HG03469 (cell line): ENCODE data around the gene ZFP36L1.

ENCODE experiments used
- ATAC-seq: cut with Tn5 transposase; IDR thresholded peaks from one replicate; pipeline ENCODE4 v1.9.1; 2021; ENCODE audit warnings: mild to moderate bottlenecking, moderate library complexity, moderate number of reproducible peaks; ENCODE audit not compliant: unreplicated experiment

The ZFP36L1 gene

DNA sequence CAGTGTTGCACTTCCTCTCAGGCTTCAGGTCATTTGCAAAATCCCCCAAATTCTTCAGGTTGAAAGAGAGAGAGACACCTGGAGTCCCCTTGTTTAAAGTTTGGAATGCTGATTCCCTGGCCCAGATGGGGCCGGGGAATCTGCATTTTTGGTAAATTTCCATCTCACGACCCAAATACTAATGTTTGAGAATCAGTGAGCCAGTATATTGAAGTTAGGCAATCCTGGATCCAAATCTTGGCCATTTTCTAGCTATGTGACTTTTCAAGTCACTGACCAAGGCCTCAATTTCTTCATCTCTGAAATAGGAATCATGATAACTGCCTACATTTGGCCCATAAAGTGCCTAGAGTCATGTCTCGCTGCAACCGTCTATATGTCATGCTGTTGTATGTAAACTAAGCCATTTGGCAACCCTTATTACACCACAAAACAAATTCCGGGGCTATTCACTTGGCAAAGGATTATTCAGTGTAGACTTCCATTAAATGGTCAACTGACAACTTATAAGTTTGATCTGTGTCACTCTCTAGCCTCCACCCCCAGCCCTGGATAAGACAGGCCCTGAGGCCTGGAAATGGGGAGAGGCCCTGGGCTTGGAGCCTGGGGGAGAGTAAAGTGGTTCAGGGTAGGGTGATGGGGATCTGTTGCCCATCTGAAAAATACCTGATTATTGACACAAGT lies 3.7 kb upstream of the ZFP36L1 start:
- no peak for ATAC-seq

DNA sequence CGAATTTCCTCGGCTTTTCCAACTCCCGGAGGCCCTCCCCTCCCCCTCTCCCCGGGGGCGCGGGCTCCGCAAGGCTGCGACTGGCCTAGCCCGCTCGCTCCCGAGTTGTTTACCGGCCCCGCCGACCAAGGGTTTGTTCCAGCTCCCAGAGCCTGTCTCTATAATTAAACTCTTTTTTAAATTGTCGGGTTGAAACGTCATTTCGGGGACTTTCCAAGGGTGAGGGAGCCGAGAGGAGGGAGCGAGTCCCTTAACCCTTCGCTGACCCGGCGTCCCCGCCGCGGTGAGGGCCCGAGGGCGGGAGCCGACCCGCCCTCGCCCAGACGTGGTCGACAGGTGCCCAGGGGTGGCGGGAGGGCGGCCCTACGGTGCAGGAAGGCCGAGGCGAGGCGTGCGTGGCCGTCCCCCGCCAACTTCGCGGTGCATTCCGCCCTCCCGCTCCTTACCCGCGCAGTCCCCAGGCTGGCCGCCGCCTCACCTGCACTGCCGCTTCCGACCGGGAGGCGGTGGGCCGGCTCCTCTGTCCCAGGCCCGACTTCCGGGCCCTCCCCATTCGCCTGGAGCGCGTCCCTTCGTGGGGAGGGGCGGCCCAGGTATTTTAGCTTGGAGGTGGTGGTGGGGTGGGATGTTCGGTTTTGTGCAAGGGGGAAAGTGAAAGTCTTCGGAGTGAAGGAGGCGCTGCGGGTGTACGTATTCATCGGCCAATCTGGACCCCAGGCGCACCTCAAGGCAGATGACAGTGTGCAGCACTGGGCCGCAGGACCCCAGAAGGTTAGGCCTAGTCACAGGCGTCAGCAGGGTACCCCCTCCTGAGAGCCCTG lies 2.9 kb upstream of the ZFP36L1 start:
- ATAC-seq: no peak

DNA sequence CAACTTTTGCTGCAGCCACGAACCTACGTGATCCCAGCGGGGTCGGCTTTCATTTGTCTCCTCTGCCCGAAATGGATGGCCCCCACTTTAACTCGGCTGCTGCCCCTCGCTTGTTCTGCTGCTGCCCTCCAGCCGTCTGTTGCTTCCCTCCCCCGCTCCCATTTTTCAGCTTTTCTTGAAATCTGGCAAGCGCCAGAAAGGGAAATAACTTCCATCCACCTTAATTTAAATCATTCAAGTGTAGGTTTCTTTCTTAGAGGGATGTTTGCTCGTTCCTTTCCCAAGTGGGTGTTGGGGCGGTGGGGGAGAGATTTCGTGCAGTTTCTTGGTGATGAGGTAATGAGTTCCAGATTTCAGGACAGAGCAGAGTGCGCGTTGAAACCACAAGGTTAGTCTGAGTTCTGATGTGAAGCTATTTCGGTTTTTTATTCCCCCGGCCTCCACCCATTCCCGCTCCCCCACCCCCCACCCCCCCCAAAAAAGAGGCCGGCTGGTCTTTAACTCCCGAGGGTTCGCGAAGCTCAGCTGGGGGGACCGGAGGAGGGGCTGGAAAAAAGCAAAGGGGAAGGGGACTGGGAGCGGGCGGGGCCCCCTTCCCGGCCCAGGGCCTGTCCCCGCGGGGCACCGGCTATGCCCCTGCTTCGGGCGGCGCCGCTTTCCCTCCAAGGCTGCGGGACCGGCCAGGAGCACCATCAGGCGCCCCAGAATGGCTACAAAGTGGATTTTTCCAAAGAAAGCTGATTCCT lies 2.2 kb upstream of the ZFP36L1 start:
- no peak for ATAC-seq

DNA sequence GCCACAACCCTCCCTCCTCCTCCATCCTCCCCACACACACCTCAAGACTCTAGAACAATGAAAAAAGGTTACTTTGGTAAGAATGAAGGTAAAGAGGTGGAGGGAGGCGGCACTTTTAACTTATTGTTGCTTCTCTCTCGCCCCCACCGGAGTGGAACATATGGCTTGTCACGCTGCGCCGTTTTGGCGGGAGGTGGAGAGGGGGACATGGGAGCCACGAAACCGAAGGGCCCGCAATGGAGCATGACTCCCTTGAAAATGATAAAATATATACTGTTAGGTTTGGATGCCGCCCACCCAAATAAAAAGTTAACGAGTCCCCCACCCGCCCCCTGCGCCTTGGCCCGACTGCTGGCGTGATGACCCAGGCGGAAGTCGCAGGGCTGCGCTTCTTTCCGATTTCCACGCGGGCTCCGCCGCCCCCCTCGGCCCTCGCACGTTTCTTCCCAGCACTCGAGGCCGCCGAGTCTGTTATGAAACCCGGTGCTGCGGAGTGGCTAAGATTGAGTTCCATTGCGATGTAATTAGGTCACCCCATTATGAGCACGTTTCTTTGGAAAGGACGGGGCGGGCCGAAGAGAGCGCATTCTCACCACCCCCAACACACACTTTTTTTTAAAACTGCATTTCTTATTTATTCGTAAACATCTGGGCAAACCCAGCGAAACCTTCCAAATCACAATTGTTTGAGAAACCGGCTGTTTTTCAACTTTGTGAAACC lies 1.4 kb upstream of the ZFP36L1 start:
- ATAC-seq: no peak

DNA sequence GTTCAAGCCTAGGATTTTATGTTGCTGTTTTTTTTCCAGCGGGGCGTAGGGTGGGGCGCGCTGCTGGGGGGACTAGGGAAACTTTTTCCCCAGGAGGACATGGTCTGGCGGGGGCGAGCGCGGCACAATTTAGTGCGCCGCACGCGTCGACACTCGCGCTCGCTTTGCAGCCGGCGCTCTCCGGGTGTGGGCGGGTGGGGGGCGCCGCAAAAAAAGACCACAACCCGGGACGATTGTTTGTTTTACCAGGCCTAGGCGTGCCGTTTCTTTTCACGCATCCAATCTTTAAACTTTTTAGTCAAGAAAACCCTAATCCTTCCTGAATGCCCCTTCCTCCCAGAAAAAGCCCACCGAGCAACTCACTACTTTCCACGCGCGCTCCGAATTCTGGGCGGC lies 865 bp upstream of the ZFP36L1 start:
- no peak for ATAC-seq

DNA sequence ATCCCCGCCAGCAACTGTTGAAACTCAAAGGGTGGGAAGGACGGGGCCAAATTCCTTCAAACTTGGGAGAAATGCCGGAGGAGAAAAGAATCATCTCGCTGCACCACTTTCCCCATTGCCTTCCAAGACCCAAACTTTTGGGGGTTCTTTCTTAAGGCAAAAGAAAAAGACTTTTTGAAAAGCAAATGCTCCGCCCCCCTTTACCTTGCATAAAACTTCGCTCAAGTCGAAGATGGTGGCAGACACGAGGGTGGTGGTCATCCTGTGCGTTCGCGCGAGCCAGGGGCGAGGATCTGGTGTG lies 239 bp downstream of the ZFP36L1 start:
- ATAC-seq: no peak

DNA sequence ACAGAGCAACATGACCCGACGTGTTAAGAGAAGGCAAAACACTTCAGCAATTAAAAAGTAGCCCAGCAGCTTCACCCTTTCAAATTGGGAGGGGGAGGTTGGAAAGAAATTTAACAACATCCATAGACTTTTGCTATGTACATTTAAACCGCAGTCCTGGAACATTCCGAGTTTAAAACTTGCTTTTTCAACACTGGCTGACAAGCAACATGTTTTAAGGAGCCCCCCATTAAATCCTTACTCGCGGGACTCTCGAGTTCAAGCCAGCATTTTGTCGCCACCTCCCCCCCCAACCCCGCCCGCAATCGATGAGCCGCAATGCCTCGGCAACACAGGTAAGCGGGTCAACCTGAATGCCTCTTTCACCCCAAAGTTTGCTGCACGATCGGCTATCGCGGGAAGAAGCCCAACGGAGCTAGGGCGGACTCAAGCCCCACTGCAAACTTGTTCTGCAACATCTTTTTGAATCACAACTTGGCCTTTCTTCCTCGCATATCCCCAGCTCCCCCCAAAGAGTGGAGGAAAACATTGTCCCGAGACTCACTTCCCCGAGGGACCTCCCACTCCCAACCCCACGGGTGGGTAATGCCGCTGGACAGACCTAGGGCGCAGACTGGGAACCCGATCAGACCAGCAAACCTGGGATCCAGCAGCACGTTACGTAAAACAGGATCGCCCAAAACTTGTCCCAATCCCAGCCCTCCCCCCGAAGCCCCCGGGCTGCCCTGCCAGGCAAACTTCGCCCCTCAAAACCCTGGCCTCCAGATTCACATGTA lies 777 bp downstream of the ZFP36L1 start:
- ATAC-seq: no peak

DNA sequence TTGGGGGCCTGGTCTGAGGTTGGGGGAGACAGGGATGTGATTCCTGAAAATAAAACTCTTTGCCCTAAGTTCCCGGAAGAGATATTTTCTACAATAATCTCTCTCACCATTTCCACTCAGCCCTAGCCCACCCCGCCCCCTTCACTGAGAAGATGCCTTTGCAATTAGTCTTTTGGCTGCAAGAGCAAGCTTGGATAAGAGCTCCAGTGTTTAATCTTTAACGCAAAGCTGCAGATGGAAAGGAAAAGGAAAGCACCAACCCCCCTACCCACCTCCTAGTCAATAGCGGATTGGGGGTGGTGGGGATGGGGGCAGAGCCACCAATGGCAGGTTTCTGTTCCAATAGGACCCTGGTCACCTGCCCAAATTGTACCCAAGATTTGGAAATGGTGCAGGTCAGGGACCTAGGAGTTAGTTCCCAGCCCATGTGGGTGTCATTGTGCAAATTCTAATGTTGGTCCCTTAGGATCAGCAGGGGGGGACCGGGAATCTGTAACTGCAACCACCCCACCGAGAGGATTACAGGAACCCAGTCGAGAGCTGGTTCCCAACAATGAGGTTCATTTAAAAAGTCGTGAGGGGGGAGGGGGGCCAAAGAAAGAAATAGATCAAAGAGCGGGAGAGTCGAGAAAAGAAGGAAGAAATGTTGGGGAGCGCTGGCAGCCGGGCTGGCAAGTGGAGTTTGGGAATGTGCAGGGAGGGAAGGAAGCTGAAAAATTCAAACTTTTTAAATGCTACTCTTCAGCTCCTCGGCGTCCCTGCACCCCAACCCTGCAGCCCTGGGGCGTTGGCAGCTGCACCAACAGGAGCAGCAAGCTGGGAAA lies 1.6 kb downstream of the ZFP36L1 start:
- no peak for ATAC-seq

DNA sequence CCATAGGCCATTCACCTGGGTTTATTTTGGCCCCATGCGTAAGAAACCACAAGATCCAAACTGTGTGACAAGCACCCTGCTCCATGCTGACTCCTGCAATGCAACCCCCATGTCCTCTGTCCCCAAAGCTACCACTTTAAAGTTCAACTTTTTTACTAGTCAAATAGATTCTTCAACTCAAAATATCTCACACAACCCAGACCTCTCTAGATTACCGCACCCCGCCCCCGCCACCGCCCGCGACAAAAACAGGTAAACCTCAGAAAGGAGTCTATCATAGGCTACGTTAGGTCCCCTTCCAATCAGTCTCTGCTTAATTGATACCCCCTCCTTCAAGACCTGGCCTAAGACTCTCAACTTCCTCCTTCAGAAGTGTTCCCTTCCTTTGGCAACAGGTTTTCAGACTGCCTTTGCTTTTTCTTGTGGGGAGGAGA lies 2.2 kb downstream of the ZFP36L1 start:
- no peak for ATAC-seq

DNA sequence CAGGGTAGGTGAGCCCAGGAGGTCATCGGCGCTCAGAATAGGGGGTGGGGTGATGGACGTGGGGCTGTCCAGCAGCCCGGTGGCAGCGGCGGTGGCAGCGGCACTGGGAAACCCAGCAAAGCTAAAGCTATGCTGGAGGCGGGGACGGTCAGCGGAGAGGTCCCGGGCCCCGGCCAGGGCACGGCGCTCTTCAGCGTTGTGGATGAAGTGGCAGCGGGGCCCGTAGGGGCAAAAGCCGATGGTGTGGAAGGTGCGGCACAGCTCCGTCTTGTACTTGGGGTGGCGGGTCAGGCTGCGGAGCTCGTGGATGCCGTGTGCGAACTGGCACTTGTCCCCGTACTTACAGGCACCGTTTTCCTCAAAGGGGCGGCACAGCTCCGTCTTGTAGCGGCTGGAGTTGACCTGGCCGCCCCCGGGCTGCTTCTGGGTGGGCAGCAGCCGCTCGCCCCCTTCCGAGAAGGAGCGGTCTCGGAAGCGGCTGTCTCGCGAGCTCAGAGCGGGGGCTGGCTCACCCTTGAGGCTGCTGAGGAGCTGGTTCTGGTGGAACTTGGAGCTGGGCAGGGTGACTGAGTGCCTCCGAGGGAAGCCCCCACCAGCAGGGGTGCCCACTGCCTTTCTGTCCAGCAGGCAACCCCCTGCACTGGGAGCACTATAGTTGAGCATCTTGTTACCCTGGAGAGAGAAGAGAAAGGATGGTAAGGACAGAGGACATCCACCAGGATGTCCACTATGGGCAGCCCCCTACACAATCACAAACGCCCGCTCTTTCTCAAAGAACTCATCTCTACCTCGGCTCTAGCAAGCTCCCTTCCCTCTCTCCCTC lies 2.8 kb downstream of the ZFP36L1 start:
- no peak for ATAC-seq

DNA sequence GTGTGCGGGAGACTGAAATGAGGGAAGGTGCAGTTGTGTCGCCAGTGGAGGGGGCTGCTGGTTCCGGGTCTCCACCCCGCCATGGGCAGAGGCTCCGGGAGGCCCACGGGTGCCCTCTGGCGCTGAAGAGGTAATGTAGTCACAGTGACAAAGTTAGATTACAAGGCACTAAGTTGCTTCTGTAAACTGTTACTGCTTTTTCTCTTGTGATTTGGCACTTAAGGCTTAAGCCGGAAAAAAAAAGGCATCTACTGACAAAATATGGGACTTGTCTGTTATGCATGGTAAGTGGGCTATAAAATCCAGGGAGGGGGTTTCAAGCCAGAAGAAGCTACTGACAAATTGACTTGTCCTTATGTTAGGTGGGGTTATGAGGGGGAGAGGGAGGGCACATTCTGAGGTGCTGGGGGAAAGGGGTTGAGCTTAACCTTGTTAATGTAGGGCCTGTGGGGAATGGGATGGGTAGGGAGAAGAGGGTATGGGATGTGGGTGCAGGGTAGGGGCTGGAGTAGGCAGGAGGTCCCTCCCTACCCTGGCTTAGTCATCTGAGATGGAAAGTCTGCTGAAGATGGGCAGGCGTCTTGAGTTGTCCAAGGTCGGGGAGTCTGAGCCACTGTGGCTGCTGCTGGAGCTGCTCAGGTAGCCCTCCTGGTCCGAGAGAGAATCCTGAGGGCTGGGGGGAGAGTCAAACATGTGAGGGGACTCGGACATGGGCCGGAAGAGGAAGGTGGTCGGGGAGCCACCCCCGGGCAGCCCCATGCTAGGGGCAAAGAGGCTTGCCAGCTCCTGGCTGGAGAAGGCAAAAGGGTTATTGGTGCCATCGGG lies 3.7 kb downstream of the ZFP36L1 start:
- ATAC-seq: no peak

DNA sequence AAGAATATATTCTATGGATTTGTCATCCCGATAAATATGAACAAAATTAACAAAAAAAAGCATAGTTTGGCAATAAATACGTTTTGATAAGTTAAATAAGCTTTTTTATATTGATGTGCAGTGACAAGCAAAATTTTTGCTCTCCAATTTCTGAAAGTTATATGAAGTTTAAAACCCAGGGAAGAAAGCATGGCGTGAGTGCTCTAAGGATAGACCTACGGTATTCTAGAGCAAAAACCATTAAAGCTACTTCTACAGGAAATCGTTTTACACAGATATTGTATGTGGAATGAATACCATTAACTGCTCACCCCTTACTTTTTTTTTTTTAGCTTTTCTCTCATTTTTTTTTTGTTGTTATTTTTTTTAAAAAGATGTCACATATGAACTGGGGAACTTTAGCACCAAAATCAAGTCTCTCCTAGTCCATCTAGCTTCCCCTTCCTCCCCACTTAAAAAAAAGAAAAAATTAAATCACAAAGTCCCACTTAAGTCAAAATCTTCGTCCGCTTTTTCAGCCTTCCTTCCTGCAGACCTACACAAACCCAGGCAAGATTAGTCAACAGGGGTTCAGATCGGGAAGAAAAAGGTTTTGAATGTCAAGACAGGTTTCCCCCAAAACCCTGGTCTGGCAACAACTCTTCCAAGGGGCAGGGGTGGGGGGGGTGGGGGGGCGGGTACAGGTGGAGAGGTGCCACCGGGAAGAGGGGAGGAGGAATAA lies 4.4 kb downstream of the ZFP36L1 start:
- ATAC-seq: no peak

DNA sequence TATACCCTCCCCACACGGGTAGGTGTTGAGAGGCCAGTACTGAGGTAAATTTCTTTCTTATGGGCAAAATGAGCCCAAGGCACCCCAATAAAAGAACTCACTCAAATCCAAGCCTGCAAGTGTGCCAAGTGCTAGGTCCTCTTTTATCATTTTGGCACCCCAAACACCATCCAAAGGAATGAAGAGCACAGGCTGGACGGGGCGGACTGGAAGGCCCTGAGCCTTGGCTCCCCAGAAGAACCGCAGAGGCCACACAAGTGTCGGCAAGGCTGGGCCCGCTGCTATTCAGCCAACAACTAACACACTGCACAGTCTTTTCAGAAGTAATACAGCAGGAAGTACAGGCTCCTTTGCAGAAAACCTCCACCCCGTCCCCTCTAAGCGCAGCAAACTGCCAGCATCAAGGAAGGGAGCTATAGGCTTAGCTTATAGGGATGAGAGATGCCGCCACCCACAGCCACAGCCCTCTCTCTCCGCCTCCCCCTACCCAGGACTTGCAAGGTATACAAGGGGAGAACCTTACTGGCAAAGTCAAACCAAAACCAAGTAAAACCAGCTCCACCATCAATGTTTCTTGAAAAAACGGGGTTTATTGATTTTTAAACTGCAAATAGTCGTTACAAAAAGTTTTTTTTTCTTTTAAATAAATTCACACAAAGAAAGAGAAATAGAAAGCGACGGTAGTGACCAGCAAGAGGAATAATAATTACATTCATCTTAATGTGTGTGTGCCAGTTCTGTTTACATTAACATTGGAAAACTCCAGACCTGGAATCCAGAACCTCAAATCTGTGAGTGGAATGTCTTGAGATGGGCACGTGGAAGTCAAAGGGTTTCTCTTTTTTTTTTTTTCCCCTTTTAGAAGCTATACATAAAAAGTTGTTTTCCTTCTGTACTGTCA lies 5.5 kb downstream of the ZFP36L1 start:
- ATAC-seq: no peak

DNA sequence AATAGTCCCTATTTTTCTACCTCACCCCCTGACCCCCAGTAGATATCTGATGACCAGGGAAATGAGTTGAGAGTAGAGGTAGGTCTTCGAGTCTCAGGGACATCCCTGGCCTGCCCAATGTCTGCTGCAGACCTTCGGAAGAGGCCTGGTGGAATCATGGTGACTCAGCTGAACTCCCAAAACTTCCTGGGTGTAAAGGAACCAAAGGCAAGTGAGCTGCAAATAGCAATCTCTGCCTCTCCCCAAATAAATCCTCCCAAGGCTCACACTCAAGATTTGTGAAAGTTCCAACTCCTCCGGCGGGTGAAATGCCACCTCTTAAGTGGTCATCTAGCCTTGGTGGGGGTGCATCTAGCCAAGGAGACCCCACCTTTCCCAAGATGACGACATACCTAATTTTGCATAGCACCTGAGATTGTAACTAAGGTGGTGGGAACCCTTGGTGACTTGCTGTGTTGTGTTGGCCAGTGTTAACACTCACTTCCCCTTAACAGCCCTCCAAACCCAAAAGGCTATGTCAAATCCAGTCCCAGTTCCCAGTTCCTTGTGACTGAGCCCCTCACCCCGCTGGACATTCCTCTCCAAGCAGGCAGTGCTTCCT lies 6.3 kb downstream of the ZFP36L1 start:
- ATAC-seq: no peak

DNA sequence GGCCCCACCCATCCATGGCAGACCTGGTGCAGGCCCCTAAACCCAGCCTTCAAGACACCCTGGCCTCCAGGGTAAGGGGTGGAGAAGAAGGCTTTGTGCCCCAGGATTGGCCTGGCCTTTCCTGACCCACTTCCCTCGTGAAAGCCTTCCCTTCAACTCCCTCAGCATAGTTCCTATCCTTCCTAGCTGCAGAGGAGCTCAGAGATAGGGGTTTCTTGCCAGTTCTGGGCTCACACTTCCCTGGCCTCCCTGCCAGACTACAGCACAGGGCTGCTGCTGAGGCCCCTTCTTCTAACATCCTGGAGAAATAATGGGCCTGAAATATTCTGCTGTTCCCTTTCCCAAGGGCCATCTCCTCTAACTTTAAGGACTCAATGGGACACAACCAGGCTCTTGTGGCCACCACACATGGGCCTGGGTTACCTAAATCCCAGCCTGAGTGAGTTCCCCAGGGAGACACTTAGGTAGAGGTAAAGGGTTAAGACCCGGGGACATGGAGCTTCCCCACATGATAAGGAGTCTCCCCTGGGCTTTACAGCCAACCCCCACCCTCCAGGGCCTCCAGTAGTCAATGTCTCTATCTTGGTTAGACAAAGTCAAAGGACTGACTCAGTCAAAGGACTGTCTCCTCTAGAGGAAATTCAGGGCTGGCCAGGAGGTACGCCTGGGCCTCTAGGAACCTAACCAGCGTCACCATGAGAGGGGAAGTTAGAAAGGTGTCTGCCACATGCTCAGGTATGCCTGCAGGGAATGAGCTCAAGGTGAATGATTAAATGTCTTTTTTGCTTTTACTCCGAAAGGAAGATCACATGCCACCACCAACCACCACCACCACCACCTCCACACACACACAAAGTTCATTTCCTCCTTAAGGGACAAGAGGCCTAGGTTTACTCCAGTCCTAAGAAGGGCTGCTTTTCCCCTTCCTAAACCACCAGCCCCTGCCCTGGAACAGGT lies 7.1 kb downstream of the ZFP36L1 start:
- ATAC-seq: no peak
